ENCODE data around the gene SPECC1.
"Not testable (repeated sequence)": the region's sequence is repeated elsewhere in the genome, so short reads cannot be mapped to it uniquely, and the experiment has no call there.

SPECC1 gene

DNA sequence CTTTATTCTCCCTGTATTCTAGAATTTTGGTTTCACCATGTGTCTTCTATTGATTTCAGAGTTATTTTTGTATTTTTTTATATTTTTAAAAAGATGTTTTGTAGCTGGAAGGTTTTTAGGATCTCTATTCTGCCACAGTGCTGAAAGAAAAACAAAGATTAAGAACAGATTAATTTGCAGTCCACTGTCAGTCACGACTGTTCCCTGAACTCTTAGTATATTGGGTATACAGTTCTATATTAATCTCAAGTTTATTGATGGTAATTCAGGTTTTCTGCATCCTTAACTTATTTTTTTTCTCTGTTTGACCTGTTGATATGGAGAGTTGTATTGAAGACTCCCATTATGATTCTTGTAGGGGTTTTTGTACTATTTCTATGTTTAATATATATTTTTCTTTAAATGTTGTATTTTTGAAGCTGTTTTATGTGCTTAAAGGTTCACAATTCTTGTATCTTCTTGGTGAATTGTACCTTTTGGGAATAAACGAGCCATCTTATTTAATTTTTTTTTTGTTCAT lies 2.9 kb downstream of the SPECC1 start:
- DNase-seq (ENCODE audit: low read depth), result no peak
- TF ChIP-seq, protein P1, sequence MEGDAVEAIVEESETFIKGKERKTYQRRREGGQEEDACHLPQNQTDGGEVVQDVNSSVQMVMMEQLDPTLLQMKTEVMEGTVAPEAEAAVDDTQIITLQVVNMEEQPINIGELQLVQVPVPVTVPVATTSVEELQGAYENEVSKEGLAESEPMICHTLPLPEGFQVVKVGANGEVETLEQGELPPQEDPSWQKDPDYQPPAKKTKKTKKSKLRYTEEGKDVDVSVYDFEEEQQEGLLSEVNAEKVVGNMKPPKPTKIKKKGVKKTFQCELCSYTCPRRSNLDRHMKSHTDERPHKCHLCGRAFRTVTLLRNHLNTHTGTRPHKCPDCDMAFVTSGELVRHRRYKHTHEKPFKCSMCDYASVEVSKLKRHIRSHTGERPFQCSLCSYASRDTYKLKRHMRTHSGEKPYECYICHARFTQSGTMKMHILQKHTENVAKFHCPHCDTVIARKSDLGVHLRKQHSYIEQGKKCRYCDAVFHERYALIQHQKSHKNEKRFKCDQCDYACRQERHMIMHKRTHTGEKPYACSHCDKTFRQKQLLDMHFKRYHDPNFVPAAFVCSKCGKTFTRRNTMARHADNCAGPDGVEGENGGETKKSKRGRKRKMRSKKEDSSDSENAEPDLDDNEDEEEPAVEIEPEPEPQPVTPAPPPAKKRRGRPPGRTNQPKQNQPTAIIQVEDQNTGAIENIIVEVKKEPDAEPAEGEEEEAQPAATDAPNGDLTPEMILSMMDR (IDR thresholded peaks at IDR 0.05; ENCODE audit: low read depth, low read length, missing control alignments), result no peak
- no peak overlapping the region for H3K4me3 ChIP-seq (ENCODE audit: low read depth, low read length)

DNA sequence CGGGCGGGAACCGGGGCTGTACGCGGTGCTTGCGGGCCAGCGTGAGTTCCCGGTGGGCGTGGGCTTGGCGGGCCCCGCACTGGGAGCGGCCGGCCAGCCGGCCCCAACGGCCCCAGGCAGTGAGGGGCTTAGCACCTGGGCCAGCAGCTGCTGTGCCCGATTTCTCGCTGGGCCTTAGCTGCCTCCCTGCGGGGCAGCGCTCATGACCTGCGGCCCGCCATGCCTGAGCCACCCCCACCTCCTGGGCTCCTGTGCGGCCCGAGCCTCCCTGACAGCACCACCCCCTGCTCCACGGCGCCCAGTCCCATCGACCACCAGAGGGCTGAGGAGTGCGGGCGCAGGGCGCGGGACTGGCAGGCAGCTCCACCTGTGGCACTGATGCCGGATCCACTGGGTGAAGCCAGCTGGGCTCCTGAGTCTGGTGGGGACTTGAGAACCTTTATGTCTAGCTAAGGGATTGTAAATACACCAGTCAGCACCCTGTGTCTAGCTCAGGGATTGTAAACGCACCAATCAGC lies 7.4 kb downstream of the SPECC1 start:
- DNase-seq (ENCODE audit: low read depth), result not testable (repeated sequence)

DNA sequence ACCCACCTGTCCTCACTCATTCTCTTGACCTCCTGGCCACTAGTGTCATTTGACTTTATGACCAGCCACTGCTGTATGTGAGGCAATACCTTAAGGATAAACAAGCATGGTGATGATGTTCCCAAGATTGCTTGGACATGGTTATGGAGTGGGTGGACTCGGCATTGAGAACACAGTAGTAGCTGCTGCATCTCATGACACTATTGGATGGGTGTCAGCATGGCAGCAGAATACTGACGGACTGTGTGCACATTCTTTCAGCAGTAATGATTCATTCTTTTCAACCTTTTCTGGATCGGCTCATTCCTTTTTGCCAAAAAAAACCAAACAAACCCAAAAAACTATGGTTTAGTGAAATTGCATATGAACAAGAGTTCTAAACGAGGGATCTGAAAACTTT lies 13.5 kb downstream of the SPECC1 start:
- DNase-seq (ENCODE audit: low read depth), result no peak
- no peak overlapping the region for H3K4me3 ChIP-seq (ENCODE audit: low read depth, low read length)
- TF ChIP-seq, protein P1 (IDR thresholded peaks at IDR 0.05; ENCODE audit: low read depth, low read length, missing control alignments), result no peak

More for the DNA sequence above, 7.4 kb downstream of the SPECC1 start:
- H3K4me3 ChIP-seq (ENCODE audit: low read depth, low read length), result not testable (repeated sequence)

DNA sequence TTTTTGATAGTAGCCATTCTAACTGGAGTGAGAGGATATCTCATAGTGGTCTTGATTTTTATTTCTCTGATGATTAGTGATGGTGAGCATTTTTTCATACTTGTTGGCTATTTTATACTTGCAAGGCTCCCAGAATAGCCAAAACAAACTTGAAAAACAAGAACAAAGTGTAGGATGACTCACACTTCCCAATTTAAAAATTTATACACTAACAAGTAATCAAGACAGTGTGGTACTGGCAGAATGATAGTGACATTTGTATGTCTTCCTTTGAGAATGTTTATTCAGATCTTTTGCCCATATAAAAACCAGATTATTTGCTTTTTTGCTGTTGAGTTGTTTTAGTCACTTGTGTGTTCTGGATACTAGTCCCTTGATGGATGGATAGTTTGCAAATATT lies 17.8 kb downstream of the SPECC1 start:
- no peak for DNase-seq (ENCODE audit: low read depth)
- no peak overlapping the region for H3K4me3 ChIP-seq (ENCODE audit: low read depth, low read length)
- TF ChIP-seq, protein P1 (IDR thresholded peaks at IDR 0.05; ENCODE audit: low read depth, low read length, missing control alignments), result no peak

DNA sequence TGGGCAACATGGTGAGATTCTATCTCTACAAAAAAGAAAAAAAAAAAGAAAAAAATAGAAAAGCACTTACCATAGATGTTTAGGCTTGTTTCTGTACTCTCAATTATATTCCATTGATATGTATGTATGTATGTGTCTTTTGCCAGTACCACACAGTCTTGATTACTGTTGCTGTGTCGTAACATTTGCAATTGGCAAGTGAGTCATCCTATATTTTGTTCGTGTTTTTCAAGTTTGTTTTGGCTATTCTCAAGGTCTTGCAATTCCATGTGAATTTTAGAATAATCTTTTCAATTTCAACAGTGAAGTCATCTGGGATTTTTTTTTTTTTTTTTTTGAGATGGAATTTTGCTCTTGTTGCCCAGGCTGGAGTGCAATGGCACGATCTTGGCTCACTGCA lies 19.3 kb downstream of the SPECC1 start:
- no peak for DNase-seq (ENCODE audit: low read depth)

DNA sequence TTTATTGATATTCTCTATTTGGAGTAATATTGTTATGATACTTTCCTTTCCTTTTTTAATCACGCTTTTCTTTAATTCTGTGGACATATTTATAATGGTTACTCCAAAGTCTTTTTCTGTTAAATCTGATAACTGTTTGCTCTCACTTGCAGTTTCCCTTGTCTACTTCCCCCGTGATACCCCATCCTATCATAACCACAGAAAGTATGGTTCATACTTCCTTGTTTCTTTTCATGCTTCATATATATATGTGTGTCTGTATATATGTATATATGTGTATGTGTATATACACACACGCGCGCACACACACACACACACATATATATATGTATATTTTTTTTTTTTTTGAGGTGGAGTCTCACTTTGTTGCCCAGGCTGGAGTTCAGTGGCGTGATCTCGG lies 23.5 kb downstream of the SPECC1 start:
- TF ChIP-seq, protein P1 (IDR thresholded peaks at IDR 0.05; ENCODE audit: low read depth, low read length, missing control alignments), result no peak
- no peak for DNase-seq (ENCODE audit: low read depth)
- no peak overlapping the region for H3K4me3 ChIP-seq (ENCODE audit: low read depth, low read length)

More for the DNA sequence above, 19.3 kb downstream of the SPECC1 start:
- TF ChIP-seq, protein P1 (IDR thresholded peaks at IDR 0.05; ENCODE audit: low read depth, low read length, missing control alignments), result no peak
- no peak overlapping the region for H3K4me3 ChIP-seq (ENCODE audit: low read depth, low read length)

DNA sequence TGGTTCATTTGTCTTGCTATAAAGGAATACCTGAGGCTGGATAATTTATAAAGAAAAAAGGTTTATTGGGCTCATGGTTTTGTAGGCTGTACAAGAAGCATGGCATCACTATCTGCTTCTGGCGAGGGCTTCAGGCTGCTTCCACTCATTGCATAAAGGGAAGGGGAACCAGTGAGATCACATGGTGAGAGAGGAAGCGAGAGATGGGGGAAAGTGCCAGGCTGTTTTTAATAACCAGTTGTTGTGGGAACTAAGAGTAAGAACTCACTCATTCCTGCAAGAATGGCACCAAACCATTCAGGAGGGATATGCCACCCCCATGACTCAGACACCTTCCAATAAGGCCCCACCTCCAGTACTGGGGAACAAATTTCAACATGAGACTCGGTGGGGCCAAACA lies 24.3 kb downstream of the SPECC1 start:
- TF ChIP-seq, protein P1 (IDR thresholded peaks at IDR 0.05; ENCODE audit: low read depth, low read length, missing control alignments), result no peak
- no peak for DNase-seq (ENCODE audit: low read depth)
- H3K4me3 ChIP-seq (ENCODE audit: low read depth, low read length), result no peak overlapping the region
